Raji (cell line): ENCODE measurements around the gene BAZ1B.

Experiments
- POLR2A ChIP-seq: IDR thresholded peaks from 2 replicates; pipeline ENCODE4 v1.6.1; 2011; ENCODE audit warnings: low read depth, low read length, control low read depth; ENCODE audit not compliant: insufficient read depth

BAZ1B gene

GRCh38 chr7:73522105-73522872 lies at the start of gene BAZ1B:
Gene BAZ1B (minus strand): TSS chr7:73522293. CDS start chr7:73521933, 360 bp downstream.
- TF ChIP-seq POLR2A, result peak; percentile 65

- no peak for TF ChIP-seq POLR2A
These were observed 48.9 kb upstream of the BAZ1B start for GRCh38 chr7:73570977-73571376.

DNA sequence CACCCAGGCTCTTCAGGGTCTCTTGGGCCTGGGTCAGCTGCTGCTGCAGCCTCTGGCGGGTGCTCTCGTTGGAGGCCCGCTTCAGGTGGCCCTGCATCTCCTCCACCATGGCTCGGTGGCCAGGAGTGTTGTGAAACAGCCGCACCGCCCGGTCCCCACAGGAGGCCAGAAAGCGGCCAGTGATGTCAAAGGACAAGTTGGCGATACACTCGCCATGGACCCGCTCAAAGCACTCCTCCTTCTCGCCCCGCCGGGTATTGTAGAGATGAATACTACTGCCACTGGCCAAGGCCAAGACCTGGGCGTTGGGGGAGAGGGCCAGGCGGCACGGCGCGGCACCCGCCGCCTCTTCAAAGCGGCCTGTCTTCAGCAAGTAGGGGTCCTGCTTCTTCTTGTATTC lies 48.4 kb upstream of the BAZ1B start:
- TF ChIP-seq POLR2A, result no peak

DNA sequence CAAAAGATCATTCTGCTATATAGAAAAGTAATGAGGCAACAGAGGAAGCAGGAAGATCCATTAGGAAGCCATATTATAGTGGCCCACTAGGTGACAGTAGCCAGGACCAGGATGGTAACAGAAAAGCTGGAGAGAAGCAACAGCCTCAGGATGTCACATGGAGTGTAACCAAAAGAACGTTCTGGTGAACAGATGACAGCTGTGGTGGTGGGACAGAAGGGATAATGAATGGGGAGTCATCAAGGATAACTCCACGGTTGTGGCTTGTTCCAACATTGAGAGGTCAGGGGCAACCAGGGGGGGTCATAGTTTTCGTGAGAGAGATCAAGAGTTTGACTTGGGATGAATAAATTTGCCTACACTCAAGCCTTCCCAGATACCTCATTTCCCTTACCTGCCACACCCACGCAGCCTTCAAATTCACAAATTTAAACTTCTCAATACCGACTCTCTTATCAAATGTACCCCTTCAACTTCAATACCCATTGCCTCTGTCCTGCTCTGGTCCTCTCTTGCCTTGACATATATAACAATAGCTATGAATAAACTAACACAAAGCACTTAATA lies 47.0 kb upstream of the BAZ1B start:
- TF ChIP-seq POLR2A, result no peak

DNA sequence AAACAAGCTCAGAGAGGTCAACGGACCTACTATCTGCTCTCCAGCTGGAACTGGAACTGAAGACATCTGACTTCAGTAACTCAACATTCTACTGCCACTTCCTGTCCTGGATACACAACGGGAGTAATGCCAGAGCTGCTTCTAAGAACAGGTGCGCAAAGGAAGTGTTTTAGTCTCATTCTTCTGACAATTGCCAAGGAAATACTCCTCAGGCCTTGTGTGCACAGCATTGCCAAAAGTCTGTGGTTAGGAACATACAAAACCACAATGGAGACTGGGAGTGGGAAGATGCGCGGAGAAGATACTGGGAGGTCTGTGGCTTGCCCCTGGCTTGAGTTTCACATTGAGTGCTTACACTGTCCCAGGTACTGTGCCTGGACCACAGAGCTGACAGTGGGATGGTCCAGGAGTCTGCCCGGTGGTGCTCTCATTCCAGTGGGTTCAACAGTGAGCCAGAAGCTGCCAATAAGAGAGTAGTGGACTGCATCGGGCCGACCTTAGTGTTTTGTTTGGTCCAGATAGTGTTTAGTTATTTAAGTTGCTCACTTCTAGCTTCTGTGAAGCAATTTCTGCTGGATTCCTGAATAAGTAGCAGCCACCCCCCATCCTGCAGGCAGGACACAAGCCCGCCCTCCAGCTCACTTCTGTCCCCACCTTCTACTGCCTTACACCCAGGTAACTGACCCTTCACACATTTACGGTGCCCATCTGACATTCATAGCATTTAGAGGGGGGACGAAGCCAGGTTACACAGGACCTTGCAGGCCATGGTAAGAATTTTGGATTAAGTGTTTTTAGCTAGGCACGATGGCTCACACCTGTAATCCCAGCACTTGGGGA lies 46.0 kb upstream of the BAZ1B start:
- no peak for TF ChIP-seq POLR2A

DNA sequence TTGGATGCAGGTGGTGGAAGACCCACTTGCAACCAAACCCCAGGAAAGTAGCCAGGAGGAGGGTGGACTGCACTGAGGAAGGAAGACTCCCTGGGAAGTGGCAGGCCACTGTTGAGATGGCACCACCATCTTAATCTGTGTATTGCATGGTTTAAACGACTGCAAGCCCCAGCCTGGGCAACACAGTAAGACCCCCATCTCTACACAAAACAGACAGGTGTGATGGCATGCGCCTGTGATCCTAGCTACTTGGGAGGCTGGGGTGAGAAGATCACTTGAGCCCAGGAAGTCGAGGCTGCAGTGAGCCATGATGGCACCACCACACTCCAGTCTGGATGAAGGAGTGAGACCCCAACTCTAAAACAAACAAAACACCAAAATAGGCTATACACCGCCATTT lies 45.0 kb upstream of the BAZ1B start:
- no peak for TF ChIP-seq POLR2A

GRCh38 chr7:73565675-73566340 lies 43.7 kb upstream of the BAZ1B start:
- TF ChIP-seq POLR2A, result no peak

- no peak for TF ChIP-seq POLR2A
These were observed 38.2 kb upstream of the BAZ1B start for GRCh38 chr7:73560109-73560835.

DNA sequence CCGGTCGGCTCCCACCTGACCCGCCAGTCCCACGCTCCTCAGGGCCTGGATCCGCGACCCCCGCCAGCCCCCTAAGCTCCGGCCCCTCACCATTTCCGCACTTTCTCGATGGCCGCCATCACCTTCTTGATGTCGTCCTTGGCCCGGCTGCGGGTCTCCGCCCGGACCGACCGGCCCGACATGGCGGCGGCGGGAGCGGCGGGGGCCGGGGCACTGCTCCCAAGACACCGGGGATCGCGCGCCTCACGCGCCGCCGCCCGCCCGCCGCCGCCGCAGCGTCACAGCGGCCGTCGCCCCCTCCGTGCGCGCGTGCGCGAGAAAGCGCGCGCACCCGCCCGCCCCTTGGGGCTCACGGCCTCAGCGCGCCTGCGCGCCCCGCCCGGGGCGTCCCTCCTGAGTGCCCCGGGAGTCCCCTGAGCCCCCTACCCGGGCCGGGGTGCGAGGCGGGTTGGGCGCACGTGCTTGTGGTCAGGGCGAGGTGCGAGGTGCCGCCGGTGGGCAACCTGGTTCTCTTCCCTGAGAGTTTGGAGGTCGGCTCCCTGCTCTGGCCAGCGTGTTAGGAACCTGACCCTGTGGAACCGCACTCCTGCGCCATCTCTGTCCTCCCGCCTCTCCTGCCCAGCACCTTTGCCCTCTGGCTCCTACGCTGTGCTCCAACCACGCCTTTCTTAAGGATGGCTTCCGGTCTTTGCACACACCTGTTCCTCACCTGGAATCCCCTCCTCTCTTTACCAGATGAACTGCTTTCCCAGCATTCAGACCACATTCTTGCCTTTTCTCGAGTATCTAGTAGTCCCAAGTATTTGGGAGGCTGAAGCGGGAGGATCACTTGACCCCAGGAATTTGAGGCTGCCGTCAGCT lies 35.5 kb upstream of the BAZ1B start, which contains the start of gene BCL7B:
Gene BCL7B, minus strand, starts transcription at position 294 of the 861 bp plus-strand sequence. Its CDS starts 112 bp downstream, at position 182.
- TF ChIP-seq POLR2A, result peak; percentile 31

GRCh38 chr7:73557108-73557396 lies 35.0 kb upstream of the BAZ1B start:
- TF ChIP-seq POLR2A, result no peak

GRCh38 chr7:73556208-73557107 lies 34.4 kb upstream of the BAZ1B start:
- peak; percentile 34; the same call in 1 of the 2 replicates for TF ChIP-seq POLR2A

- TF ChIP-seq POLR2A, result no peak
These were observed 33.4 kb upstream of the BAZ1B start for GRCh38 chr7:73555411-73555982.
